Karpas-422 (cell line): ENCODE results near the gene MRPL3. TPM values are rescaled to one million over a fixed set of nuclear protein-coding genes. Genes with fewer than 3 reads are reported as not detected.
A peak's percentile ranks its signal among the peaks of the same experiment; 100 is the strongest.

ENCODE experiments used
- DNase-seq: peaks from one replicate; pipeline ENCODE4 v3.0.0-alpha.2; 2015
- H2AFZ ChIP-seq: fragments of 200-600 bp; sonication (generic); 2 replicates; pipeline ENCODE4 v1.6.1; 2014; ENCODE audit warnings: antibody characterized with exemption, low read length, mixed read lengths
- H3K27ac ChIP-seq: fragments of 200-600 bp; sonication (generic); 2 replicates; pipeline ENCODE4 v1.5.1; 2014; ENCODE audit warnings: mild to moderate bottlenecking, low read length, moderate library complexity
- H3K27me3 ChIP-seq: fragments of 200-600 bp; sonication (generic); 2 replicates; pipeline ENCODE4 v1.6.1; 2014; ENCODE audit warnings: low read length, mixed read lengths
- H3K36me3 ChIP-seq: fragments of 200-600 bp; sonication (generic); 2 replicates; pipeline ENCODE4 v1.6.1; 2014; ENCODE audit warnings: low read length, mixed read lengths; ENCODE audit not compliant: insufficient read depth
- H3K4me1 ChIP-seq: fragments of 200-600 bp; sonication (generic); 2 replicates; pipeline ENCODE4 v1.6.1; 2014; ENCODE audit warnings: mild to moderate bottlenecking, low read length, mixed read lengths
- H3K4me2 ChIP-seq: fragments of 200-600 bp; sonication (generic); 2 replicates; pipeline ENCODE4 v1.6.1; 2014; ENCODE audit warnings: low read length, low read depth, mild to moderate bottlenecking; ENCODE audit not compliant: poor library complexity, severe bottlenecking
- H3K4me3 ChIP-seq: fragments of 200-600 bp; sonication (generic); 2 replicates; pipeline ENCODE4 v1.5.1; 2014; ENCODE audit warnings: mild to moderate bottlenecking, antibody characterized with exemption, low read length, mixed read lengths
- H3K79me2 ChIP-seq: fragments of 200-600 bp; sonication (generic); 2 replicates; pipeline ENCODE4 v1.6.1; 2014; ENCODE audit warnings: mild to moderate bottlenecking, low read length, mixed read lengths
- H3K9ac ChIP-seq: fragments of 200-600 bp; sonication (generic); 2 replicates; pipeline ENCODE4 v1.6.0; 2014; ENCODE audit warnings: low read length
- H3K9me2 ChIP-seq: fragments of 200-600 bp; sonication (generic), shearing (Covaris generic); replicated peaks from 2 replicates; pipeline ENCODE4 v1.6.0; 2014; ENCODE audit warnings: mild to moderate bottlenecking, low read length, moderate library complexity; ENCODE audit not compliant: insufficient read depth
- H3K9me3 ChIP-seq: fragments of 300-700, 200-600 bp; sonication (generic); 2 replicates; pipeline ENCODE4 v1.6.1; 2014; ENCODE audit warnings: low read length, mixed read lengths
- H4K20me1 ChIP-seq: fragments of 200-600 bp; sonication (generic); 2 replicates; pipeline ENCODE4 v1.6.1; 2014; ENCODE audit warnings: mild to moderate bottlenecking, antibody characterized with exemption, low read length, low read depth; ENCODE audit not compliant: insufficient read depth
- total RNA-seq: library from RNA; depleted of rRNA; stranded (reverse); fragments of >200 nt; shearing (Covaris generic); gene quantifications from 2 replicates; pipeline ENCODE4 v1.2.3, GENCODE V29; 2014; ENCODE audit warnings: low replicate concordance

The MRPL3 gene
- total RNA-seq, 1 experiment from 2014 or later, result 150 TPM

GRCh38 chr3:131530388-131530787 is 27.6 kb upstream of the MRPL3 start:
- Histone ChIP-seq H3K4me2 (no peak overlapping the region), H3K9me3 (no peaks in the 10 kb centered on the region), H3K4me1 (peaks cover under 1% of the 10 kb centered on the region; the same call in 1 of the 2 replicates), H2AFZ (no peak overlapping the region), H3K27me3 (0 out of 2 replicates have a peak, but pooled peaks cover 3% of the 10 kb centered on the region), H3K36me3 (no peaks in the 10 kb centered on the region), H3K9ac (no peak overlapping the region), H4K20me1 (no peaks in the 10 kb centered on the region), H3K4me3 (no peak overlapping the region), H3K27ac (no peak overlapping the region), H3K79me2 (no peaks in the 10 kb centered on the region), H3K9me2 (no peaks in the 10 kb centered on the region)
- no peak for DNase-seq

DNA sequence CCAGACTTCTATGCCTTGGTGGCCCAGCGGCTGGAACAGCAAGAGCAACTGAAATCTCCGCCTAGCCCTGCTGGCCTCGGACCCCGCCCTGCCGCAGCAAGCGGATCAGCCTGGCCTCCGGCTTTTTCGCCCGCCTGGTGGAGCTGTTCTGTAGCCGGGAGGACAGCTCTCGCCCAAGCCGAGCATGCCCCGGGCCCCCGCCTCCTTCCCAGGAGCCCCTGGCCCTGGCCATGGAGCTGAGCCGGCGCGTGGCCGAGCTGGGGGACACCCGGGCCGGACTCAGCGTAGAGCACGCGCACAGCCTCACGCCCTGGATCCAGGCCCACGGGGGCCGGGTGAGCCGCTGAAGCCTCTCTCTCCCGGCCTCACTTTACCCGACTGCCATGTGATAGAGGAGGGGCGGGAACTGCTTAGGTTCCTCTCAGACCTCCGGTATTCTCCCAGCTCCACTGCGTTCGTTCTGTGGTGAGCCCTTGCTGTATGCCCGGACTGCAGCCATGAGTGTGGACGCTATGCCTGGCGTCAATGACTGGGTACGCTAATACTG is 24.1 kb upstream of the MRPL3 start:
- Histone ChIP-seq H3K36me3 (no peaks in the 10 kb centered on the region), H3K4me3 (no peak overlapping the region), H3K27me3 (no peaks in the 10 kb centered on the region), H3K9me2 (no peaks in the 10 kb centered on the region), H3K4me2 (no peak overlapping the region), H3K4me1 (no peaks in the 10 kb centered on the region), H4K20me1 (no peaks in the 10 kb centered on the region), H2AFZ (no peak overlapping the region), H3K27ac (no peak overlapping the region), H3K79me2 (no peaks in the 10 kb centered on the region), H3K9ac (no peak overlapping the region), H3K9me3 (no peaks in the 10 kb centered on the region)
- DNase-seq, result no peak

DNA sequence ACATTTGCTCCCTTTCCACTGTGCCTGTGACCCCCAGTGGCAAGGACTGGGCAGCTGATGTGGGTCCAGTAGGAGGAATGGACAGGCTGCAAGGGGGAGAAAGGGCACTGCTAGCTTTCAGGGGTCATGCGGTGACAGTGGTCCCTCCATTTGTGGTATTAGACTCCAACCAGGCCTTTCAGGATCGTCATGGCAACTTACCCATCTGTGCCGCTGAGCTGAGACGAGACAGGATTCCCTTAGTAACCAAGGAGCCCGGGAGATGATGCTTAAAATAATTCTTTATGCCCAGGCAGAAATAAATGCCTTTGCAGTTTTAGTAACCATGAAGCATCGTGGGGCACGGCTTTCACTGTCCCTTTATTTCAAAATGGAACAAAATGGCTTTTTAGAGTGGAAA is 15.9 kb upstream of the MRPL3 start:
- Histone ChIP-seq H3K9me2 (no peaks in the 10 kb centered on the region), H3K27ac (no peak overlapping the region), H3K4me1 (no peaks in the 10 kb centered on the region), H3K9me3 (no peaks in the 10 kb centered on the region), H3K36me3 (no peaks in the 10 kb centered on the region), H3K79me2 (no peaks in the 10 kb centered on the region), H3K9ac (no peak overlapping the region), H3K4me2 (no peak overlapping the region), H4K20me1 (no peaks in the 10 kb centered on the region), H2AFZ (no peak overlapping the region), H3K4me3 (no peak overlapping the region), H3K27me3 (no peaks in the 10 kb centered on the region)
- DNase-seq, result no peak

DNA sequence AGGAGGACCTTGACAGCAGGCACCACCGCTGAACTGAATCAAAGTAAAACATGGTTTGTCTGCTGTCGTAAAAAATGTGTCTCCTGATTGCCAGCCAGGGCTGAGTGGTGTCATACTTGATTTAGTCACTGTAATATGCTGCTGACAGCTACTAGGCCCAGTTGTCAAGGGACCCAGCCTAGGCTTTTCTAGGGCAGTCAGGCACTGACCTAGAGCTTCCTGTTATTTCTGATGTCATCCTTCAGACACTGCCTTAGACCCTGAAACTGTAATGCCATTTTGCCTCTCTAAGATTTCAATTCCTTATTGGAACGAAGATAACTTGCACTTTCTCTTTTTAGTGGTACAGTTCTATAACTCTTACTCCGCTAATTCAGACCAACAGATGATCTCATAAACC is 2.6 kb upstream of the MRPL3 start:
- Histone ChIP-seq H3K4me2 (no peak overlapping the region), H3K4me3 (no peak overlapping the region), H3K9me3 (no peaks in the 10 kb centered on the region), H3K27me3 (no peaks in the 10 kb centered on the region), H3K9ac (no peak overlapping the region), H3K4me1 (peaks cover 21% of the 10 kb centered on the region), H4K20me1 (no peaks in the 10 kb centered on the region), H3K27ac (no peak overlapping the region), H2AFZ (no peak overlapping the region), H3K79me2 (peaks cover 30% of the 10 kb centered on the region), H3K36me3 (peaks cover 10% of the 10 kb centered on the region), H3K9me2 (no peaks in the 10 kb centered on the region; the same call in 1 of the 2 replicates)
- DNase-seq, result no peak

- Histone ChIP-seq H3K9me3 (no peaks in the 10 kb centered on the region), H3K27me3 (no peaks in the 10 kb centered on the region), H3K36me3 (peaks cover 26% of the 10 kb centered on the region), H3K9me2 (no peaks in the 10 kb centered on the region; the same call in 1 of the 2 replicates), H3K4me2 (peak overlapping the region; percentile 97), H3K4me1 (peaks cover 24% of the 10 kb centered on the region), H3K27ac (no peak overlapping the region; the same call in 1 of the 2 replicates), H3K4me3 (peak overlapping the region; percentile 98), H2AFZ (peak overlapping the region; percentile 86), H3K79me2 (peaks cover 48% of the 10 kb centered on the region), H3K9ac (peak overlapping the region; percentile 98), H4K20me1 (no peaks in the 10 kb centered on the region)
- no peak for DNase-seq
Observed at GRCh38 chr3:131503320-131503635, 507 bp upstream of the MRPL3 start.

DNA sequence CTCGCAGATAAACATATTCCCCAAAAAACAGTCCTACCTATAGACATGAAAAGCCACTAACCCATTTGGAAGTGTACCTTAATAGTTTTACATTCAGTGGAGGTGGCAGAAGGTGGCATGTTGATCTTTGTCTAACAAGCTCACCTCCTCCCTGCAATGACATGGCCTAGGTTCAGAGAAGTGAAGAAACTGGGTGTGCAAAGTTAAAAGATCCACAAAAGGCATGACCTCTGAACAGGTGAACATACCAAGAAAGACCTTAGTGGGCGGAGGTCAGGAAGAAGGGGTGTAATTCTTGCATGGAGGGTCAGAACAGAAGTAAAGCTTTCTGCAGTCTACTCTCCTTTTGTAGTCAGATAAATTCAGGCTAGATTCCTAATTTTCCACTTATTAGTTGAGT is 822 bp downstream of the MRPL3 start:
- no peak overlapping the region for H2AFZ ChIP-seq
- H3K4me1 ChIP-seq, result peaks cover 24% of the 10 kb centered on the region
- no peaks in the 10 kb centered on the region for H4K20me1 ChIP-seq
- peaks cover 60% of the 10 kb centered on the region for H3K79me2 ChIP-seq
- H3K27me3 ChIP-seq, result no peaks in the 10 kb centered on the region
- H3K36me3 ChIP-seq, result peaks cover 38% of the 10 kb centered on the region
- peak overlapping the region; percentile 98 for H3K9ac ChIP-seq
- H3K27ac ChIP-seq, result peak overlapping the region; percentile 56
- peak overlapping the region; percentile 98 for H3K4me3 ChIP-seq
- H3K9me3 ChIP-seq, result no peaks in the 10 kb centered on the region
- H3K9me2 ChIP-seq, result no peaks in the 10 kb centered on the region; the same call in 1 of the 2 replicates
- peak overlapping the region; percentile 97 for H3K4me2 ChIP-seq
- peak; percentile 55 for DNase-seq

- Histone ChIP-seq H3K27me3 (no peaks in the 10 kb centered on the region), H3K9me2 (no peaks in the 10 kb centered on the region), H3K36me3 (peaks cover 77% of the 10 kb centered on the region), H3K79me2 (peaks cover 91% of the 10 kb centered on the region), H3K4me3 (no peak overlapping the region), H3K9ac (no peak overlapping the region), H3K27ac (no peak overlapping the region), H3K4me1 (no peaks in the 10 kb centered on the region), H3K9me3 (no peaks in the 10 kb centered on the region), H2AFZ (no peak overlapping the region), H4K20me1 (no peaks in the 10 kb centered on the region), H3K4me2 (no peak overlapping the region)
- peak; percentile 36 for DNase-seq
Observed at GRCh38 chr3:131494706-131495105, 8.1 kb downstream of the MRPL3 start.

- Histone ChIP-seq H3K27me3 (no peaks in the 10 kb centered on the region), H4K20me1 (no peaks in the 10 kb centered on the region), H3K9ac (no peak overlapping the region), H3K36me3 (peaks cover 78% of the 10 kb centered on the region), H3K79me2 (peaks cover 86% of the 10 kb centered on the region), H3K27ac (no peak overlapping the region), H3K4me1 (no peaks in the 10 kb centered on the region), H3K9me3 (no peaks in the 10 kb centered on the region), H3K4me3 (no peak overlapping the region), H3K4me2 (no peak overlapping the region), H3K9me2 (no peaks in the 10 kb centered on the region), H2AFZ (no peak overlapping the region)
- DNase-seq, result peak; percentile 38
Observed at GRCh38 chr3:131491775-131492174, 11.0 kb downstream of the MRPL3 start.
